Measurements from ENCODE around the gene TIGD2.

Gene TIGD2

GRCh38 chr4:89161841-89162240 lies 50.5 kb downstream of the TIGD2 start:
- in situ Hi-C loops (cut with MboI; ENCODE audit: low sequenced_read_pairs): no loop called here

GRCh38 chr4:89162496-89162895 lies 51.2 kb downstream of the TIGD2 start:
- in situ Hi-C loops (cut with MboI; ENCODE audit: low sequenced_read_pairs): no loop called here

GRCh38 chr4:89162987-89163386 lies 51.7 kb downstream of the TIGD2 start:
- in situ Hi-C loops (cut with MboI; ENCODE audit: low sequenced_read_pairs): no loop called here

- in situ Hi-C loops (cut with MboI; ENCODE audit: low sequenced_read_pairs): no loop called here
Observed at GRCh38 chr4:89164400-89164799, 53.1 kb downstream of the TIGD2 start.
